Measurements from ENCODE around the gene TREML4.

TREML4 gene

GRCh38 chr6:41286544-41287346, 58.6 kb downstream of the TREML4 start, which contains the start of gene TREM1:
TREM1 (minus strand) TSS chr6:41286682; CDS start chr6:41286655, 27 bp downstream.
- 0 out of 2 replicates have a peak, but pooled peaks have one; percentile 29 for TF ChIP-seq MAX (IDR thresholded peaks at IDR 0.05; ENCODE audit: low read depth, low read length)
- TF ChIP-seq POLR2A (IDR thresholded peaks at IDR 0.05; ENCODE audit: extremely low read depth, insufficient read length) = no peak
- DNase-seq (ENCODE audit: low read depth) = peak; percentile 97

GRCh38 chr6:41288030-41288753, 60.0 kb downstream of the TREML4 start:
- peak; percentile 32 for DNase-seq (ENCODE audit: low read depth)
- H3K4me3 ChIP-seq (ENCODE audit: low read depth, low read length) = no peak overlapping the region
- TF ChIP-seq POLR2A (IDR thresholded peaks at IDR 0.05; ENCODE audit: extremely low read depth, insufficient read length) = no peak
- TF ChIP-seq MYC (IDR thresholded peaks at IDR 0.05; ENCODE audit: low read depth, low read length) = no peak
- TF ChIP-seq CTCF (IDR thresholded peaks at IDR 0.05; ENCODE audit: low read depth, low read length) = no peak
- no peak for TF ChIP-seq MAX (IDR thresholded peaks at IDR 0.05; ENCODE audit: low read depth, low read length)

More at GRCh38 chr6:41286544-41287346, 58.6 kb downstream of the TREML4 start, which contains the start of gene TREM1:
- peak within 1 kb of the TSS; percentile 8 for H3K4me3 ChIP-seq (ENCODE audit: low read depth, low read length)

All from NB4 (cell line).